Posterior vena cava (tissue), 2 donors: Measurements from ENCODE around the gene HS2ST1. TPM values are rescaled to one million over a fixed set of nuclear protein-coding genes. Genes with fewer than 3 reads are reported as not detected.
"Not testable (repeated sequence)": the region's sequence is repeated elsewhere in the genome, so short reads cannot be mapped to it uniquely, and the experiment has no call there.

Experiments
- DNase-seq: peaks from one replicate; pipeline ENCODE4 v3.0.0-alpha.2; 2020; ENCODE audit warnings: low spot score
- intact Hi-C, 2 donors: fragments of 100-400 bp; cut with DNase I; formaldehyde crosslinking; loops; one replicate each; pipeline versions ENCODE4 v1.14.1 to v1.14.2; 2022 to 2023
- total RNA-seq, 2 donors: library from RNA; stranded (reverse); fragmentation: NEBNext Ultra II Directional; extraction: Animal tissue kit (Norgen Biotek cat#: 25700); gene quantifications; one replicate each; pipeline ENCODE4 v1.2.1, GENCODE V29; 2021
- donor health status: DM: yes; HTN: yes; CAD: no.
- donor health status: DM: yes; HTN: yes; CAD: no.

The HS2ST1 gene
- total RNA-seq, 2 donors from 2014 or later, result 24.7 to 27.1 TPM

- intact Hi-C loops, result no loop called here
- no peak for DNase-seq
These were observed 131.4 kb downstream of the HS2ST1 start for GRCh38 chr1:87045761-87046304.

- intact Hi-C loops, result no loop called here
- no peak for DNase-seq
These were observed 132.5 kb downstream of the HS2ST1 start for GRCh38 chr1:87046951-87047350.

GRCh38 chr1:87048237-87048636 is 133.8 kb downstream of the HS2ST1 start:
- DNase-seq, result no peak
- intact Hi-C loops, result no loop called here

GRCh38 chr1:87051965-87052364 is 137.5 kb downstream of the HS2ST1 start:
- intact Hi-C loops, result no loop called here
- DNase-seq, result no peak

- no peak for DNase-seq
- intact Hi-C loops, result no loop called here
These were observed 138.0 kb downstream of the HS2ST1 start for GRCh38 chr1:87052400-87052799.

GRCh38 chr1:87052961-87053360 is 138.5 kb downstream of the HS2ST1 start:
- no peak for DNase-seq
- intact Hi-C loops, result no loop called here

- no peak for DNase-seq
- intact Hi-C loops, result no loop called here
These were observed 139.0 kb downstream of the HS2ST1 start for GRCh38 chr1:87053446-87053845.

- no peak for DNase-seq
- intact Hi-C loops, result no loop called here
These were observed 142.5 kb downstream of the HS2ST1 start for GRCh38 chr1:87056974-87057373.

- intact Hi-C loops, result no loop called here
- no peak for DNase-seq
These were observed 143.9 kb downstream of the HS2ST1 start for GRCh38 chr1:87058343-87058649.

GRCh38 chr1:87061742-87062156 is 147.3 kb downstream of the HS2ST1 start:
- intact Hi-C loops, result no loop called here

GRCh38 chr1:87062687-87063086 is 148.3 kb downstream of the HS2ST1 start:
- DNase-seq, result no peak
- intact Hi-C loops, result no loop called here

More at GRCh38 chr1:87061742-87062156, 147.3 kb downstream of the HS2ST1 start:
- no peak for DNase-seq

GRCh38 chr1:87064309-87064708 is 149.9 kb downstream of the HS2ST1 start:
- DNase-seq, result no peak
- intact Hi-C loops, result no loop called here

GRCh38 chr1:87064986-87065385 is 150.6 kb downstream of the HS2ST1 start:
- no peak for DNase-seq
- intact Hi-C loops, result no loop called here

- intact Hi-C loops, DNase-seq: not testable (repeated sequence)
These were observed 152.3 kb downstream of the HS2ST1 start for GRCh38 chr1:87066708-87067107.

- intact Hi-C loops, result loop anchor here in 1 of 2 donors (5.0 kb wide), 1 partner anchor 690 kb away; no protein-coding TSS in a partner anchor
- DNase-seq, result no peak
These were observed 158.0 kb downstream of the HS2ST1 start for GRCh38 chr1:87072411-87072810.

- intact Hi-C loops, result loop anchor here in 1 of 2 donors (5.0 kb wide), 1 partner anchor 691 kb away; no protein-coding TSS in a partner anchor
- no peak for DNase-seq
These were observed 158.5 kb downstream of the HS2ST1 start for GRCh38 chr1:87072904-87073303.

GRCh38 chr1:87074001-87074795 is 159.8 kb downstream of the HS2ST1 start:
- intact Hi-C loops, result loop anchor here in 1 of 2 donors (5.0 kb wide), 1 partner anchor 692 kb away; no protein-coding TSS in a partner anchor
- DNase-seq, result no peak

- intact Hi-C loops, result no loop called here
- DNase-seq, result no peak
These were observed 163.7 kb downstream of the HS2ST1 start for GRCh38 chr1:87077959-87078639.

- intact Hi-C loops, result loop anchor here in 1 of 2 donors (10.0 kb wide), 1 partner anchor 250 kb away; no protein-coding TSS in a partner anchor
- no peak for DNase-seq
These were observed 169.9 kb downstream of the HS2ST1 start for GRCh38 chr1:87084244-87084836.

- intact Hi-C loops, result loop anchor here in 1 of 2 donors (10.0 kb wide), 1 partner anchor 251 kb away; no protein-coding TSS in a partner anchor
- DNase-seq, result no peak
These were observed 171.7 kb downstream of the HS2ST1 start for GRCh38 chr1:87086120-87086519.
